Measurements from ENCODE around the gene HAUS7. TPM values are rescaled to one million over a fixed set of nuclear protein-coding genes. Genes with fewer than 3 reads are reported as not detected.

The HAUS7 gene
- total RNA-seq, 2 experiments from 2014 or later: 24.4 to 25.6 TPM

- intact Hi-C loops (cut with DNase I, micrococcal nuclease): no loop called here
- CTCF ChIA-PET: no interaction called here
Observed at GRCh38 chrX:153411988-153412574, 58.3 kb downstream of the HAUS7 start.

GRCh38 chrX:153411255-153411987 lies 59.0 kb downstream of the HAUS7 start, which contains the start of gene ZFP92:
Gene ZFP92 (plus strand): TSS chrX:153411472. CDS start chrX:153418323, 6,851 bp downstream.
- Mint-ChIP-seq H3K9me3 (no peaks in the 10 kb centered on the region), H3K27ac (no peak within 1 kb of the TSS), H3K36me3 (ENCODE audit: low read depth) (no peaks in the 10 kb centered on the region), H3K4me1 (ENCODE audit: low read depth) (peaks cover 7% of the 10 kb centered on the region), H3K27me3 (peaks cover 6% of the 10 kb centered on the region), H3K4me3 (peak within 1 kb of the TSS; percentile 65)
- Histone ChIP-seq H3K4me3 (ENCODE audit: low read length) (peak within 1 kb of the TSS; percentile 45), H3K36me3 (ENCODE audit: insufficient read depth, low read length) (no peaks in the 10 kb centered on the region), H3K9me3 (ENCODE audit: control insufficient read depth in 1 of 2, insufficient read depth in 1 of 2, low read length in 2 of 2) (no peaks in the 10 kb centered on the region), H3K4me1 (ENCODE audit: insufficient read depth, low read length) (peaks cover 15% of the 10 kb centered on the region), H3K27me3 (ENCODE audit: control insufficient read depth in 1 of 2, insufficient read depth in 2 of 2, low read length in 2 of 2) (no peaks in the 10 kb centered on the region), H3K27ac (ENCODE audit: low read depth in 1 of 2, low read length in 2 of 2) (no peak within 1 kb of the TSS)
- no peak for TF ChIP-seq CTCF (IDR thresholded peaks at IDR 0.05)
- ATAC-seq (ENCODE audit: poor library complexity) (peak; percentile 67), DNase-seq (peak in 13 of 14 experiments; percentile 1 to 67 (median 21))
- CTCF ChIA-PET: no interaction called here
- POLR2A ChIA-PET: no interaction called here
- intact Hi-C loops (cut with DNase I, micrococcal nuclease): no loop called here

More at GRCh38 chrX:153411988-153412574, 58.3 kb downstream of the HAUS7 start:
- Mint-ChIP-seq H3K9me3 (no peaks in the 10 kb centered on the region), H3K27me3 (peaks cover 6% of the 10 kb centered on the region), H3K27ac (no peak overlapping the region), H3K4me1 (ENCODE audit: low read depth) (peaks cover 7% of the 10 kb centered on the region), H3K36me3 (ENCODE audit: low read depth) (no peaks in the 10 kb centered on the region), H3K4me3 (peak overlapping the region; percentile 65)
- Histone ChIP-seq H3K4me3 (ENCODE audit: low read length) (peak overlapping the region; percentile 45), H3K27ac (ENCODE audit: low read depth in 1 of 2, low read length in 2 of 2) (no peak overlapping the region), H3K9me3 (ENCODE audit: control insufficient read depth in 1 of 2, insufficient read depth in 1 of 2, low read length in 2 of 2) (no peaks in the 10 kb centered on the region), H3K36me3 (ENCODE audit: insufficient read depth, low read length) (no peaks in the 10 kb centered on the region), H3K4me1 (ENCODE audit: insufficient read depth, low read length) (peaks cover 15% of the 10 kb centered on the region), H3K27me3 (ENCODE audit: control insufficient read depth in 1 of 2, insufficient read depth in 2 of 2, low read length in 2 of 2) (no peaks in the 10 kb centered on the region)
- DNase-seq (no peak), ATAC-seq (ENCODE audit: poor library complexity) (no peak)
- POLR2A ChIA-PET: no interaction called here
- TF ChIP-seq CTCF (IDR thresholded peaks at IDR 0.05): no peak

GRCh38 chrX:153410888-153411254 lies 59.5 kb downstream of the HAUS7 start:
- H3K27ac ChIP-seq (ENCODE audit: low read depth in 1 of 2, low read length in 2 of 2): no peak overlapping the region
- intact Hi-C loops (cut with DNase I, micrococcal nuclease): no loop called here
- POLR2A ChIA-PET: no interaction called here

More at GRCh38 chrX:153410888-153411254, 59.5 kb downstream of the HAUS7 start:
- H3K36me3 ChIP-seq (ENCODE audit: insufficient read depth, low read length): no peaks in the 10 kb centered on the region
- peak overlapping the region; percentile 38 for H3K4me3 Mint-ChIP-seq
- H3K27me3 ChIP-seq (ENCODE audit: control insufficient read depth in 1 of 2, insufficient read depth in 2 of 2, low read length in 2 of 2): no peaks in the 10 kb centered on the region
- no peaks in the 10 kb centered on the region for H3K9me3 Mint-ChIP-seq
- ATAC-seq (ENCODE audit: poor library complexity): no peak
- peaks cover 15% of the 10 kb centered on the region for H3K4me1 ChIP-seq (ENCODE audit: insufficient read depth, low read length)
- peaks cover 6% of the 10 kb centered on the region for H3K27me3 Mint-ChIP-seq
- no peaks in the 10 kb centered on the region for H3K9me3 ChIP-seq (ENCODE audit: control insufficient read depth in 1 of 2, insufficient read depth in 1 of 2, low read length in 2 of 2)
- no peak for TF ChIP-seq CTCF (IDR thresholded peaks at IDR 0.05)
- DNase-seq: no peak
- H3K4me1 Mint-ChIP-seq (ENCODE audit: low read depth): peaks cover 7% of the 10 kb centered on the region
- H3K4me3 ChIP-seq (ENCODE audit: low read length): peak overlapping the region; percentile 45
- no peaks in the 10 kb centered on the region for H3K36me3 Mint-ChIP-seq (ENCODE audit: low read depth)
- CTCF ChIA-PET: no interaction called here
- no peak overlapping the region for H3K27ac Mint-ChIP-seq
